HL-60 (cell line): ENCODE measurements around the gene SCMH1.

Experiments used
- CTCF ChIP-seq: IDR thresholded peaks from one replicate; pipeline ENCODE4 v1.5.1; 2011; ENCODE audit warnings: low read length, control low read depth, inconsistent platforms; ENCODE audit not compliant: insufficient read depth
- GABPA ChIP-seq: IDR thresholded peaks from 2 replicates; pipeline ENCODE4 v1.6.1; 2012; ENCODE audit warnings: low read depth
- POLR2AphosphoS5 ChIP-seq: IDR thresholded peaks from 2 replicates; pipeline ENCODE4 v1.6.1; 2012; ENCODE audit warnings: low read depth
- SPI1 ChIP-seq: IDR thresholded peaks from 2 replicates; pipeline ENCODE4 v1.6.1; 2012; ENCODE audit warnings: low read depth, mild to moderate bottlenecking, borderline replicate concordance
- TF ChIP-seq, protein P1 (sequence below): IDR thresholded peaks from 2 replicates; pipeline ENCODE4 v1.6.1; 2012; ENCODE audit warnings: low read depth; ENCODE audit not compliant: insufficient replicate concordance

- TF ChIP-seq POLR2AphosphoS5 (no peak), CTCF (no peak), GABPA (no peak), SPI1 (no peak)
- TF ChIP-seq, protein P1, sequence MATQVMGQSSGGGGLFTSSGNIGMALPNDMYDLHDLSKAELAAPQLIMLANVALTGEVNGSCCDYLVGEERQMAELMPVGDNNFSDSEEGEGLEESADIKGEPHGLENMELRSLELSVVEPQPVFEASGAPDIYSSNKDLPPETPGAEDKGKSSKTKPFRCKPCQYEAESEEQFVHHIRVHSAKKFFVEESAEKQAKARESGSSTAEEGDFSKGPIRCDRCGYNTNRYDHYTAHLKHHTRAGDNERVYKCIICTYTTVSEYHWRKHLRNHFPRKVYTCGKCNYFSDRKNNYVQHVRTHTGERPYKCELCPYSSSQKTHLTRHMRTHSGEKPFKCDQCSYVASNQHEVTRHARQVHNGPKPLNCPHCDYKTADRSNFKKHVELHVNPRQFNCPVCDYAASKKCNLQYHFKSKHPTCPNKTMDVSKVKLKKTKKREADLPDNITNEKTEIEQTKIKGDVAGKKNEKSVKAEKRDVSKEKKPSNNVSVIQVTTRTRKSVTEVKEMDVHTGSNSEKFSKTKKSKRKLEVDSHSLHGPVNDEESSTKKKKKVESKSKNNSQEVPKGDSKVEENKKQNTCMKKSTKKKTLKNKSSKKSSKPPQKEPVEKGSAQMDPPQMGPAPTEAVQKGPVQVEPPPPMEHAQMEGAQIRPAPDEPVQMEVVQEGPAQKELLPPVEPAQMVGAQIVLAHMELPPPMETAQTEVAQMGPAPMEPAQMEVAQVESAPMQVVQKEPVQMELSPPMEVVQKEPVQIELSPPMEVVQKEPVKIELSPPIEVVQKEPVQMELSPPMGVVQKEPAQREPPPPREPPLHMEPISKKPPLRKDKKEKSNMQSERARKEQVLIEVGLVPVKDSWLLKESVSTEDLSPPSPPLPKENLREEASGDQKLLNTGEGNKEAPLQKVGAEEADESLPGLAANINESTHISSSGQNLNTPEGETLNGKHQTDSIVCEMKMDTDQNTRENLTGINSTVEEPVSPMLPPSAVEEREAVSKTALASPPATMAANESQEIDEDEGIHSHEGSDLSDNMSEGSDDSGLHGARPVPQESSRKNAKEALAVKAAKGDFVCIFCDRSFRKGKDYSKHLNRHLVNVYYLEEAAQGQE, result no peak
Measured at GRCh38 chr1:41110286-41110685, 131.8 kb downstream of the SCMH1 start.
